Stimulated activated CD8-positive, alpha-beta memory T cell treated with anti-CD3 and anti-CD28 coated beads, Interleukin-12 subunit alpha, Interleukin-12 subunit beta, amount 100 ng/mL, for 24 hours (primary cell): ENCODE measurements around the gene CCDC181.
A peak's percentile ranks its signal among the peaks of the same experiment; 100 is the strongest.
"Not testable (repeated sequence)": the region's sequence is repeated elsewhere in the genome, so short reads cannot be mapped to it uniquely, and the experiment has no call there.

Source experiments
- DNase-seq: peaks from one replicate; pipeline ENCODE4 v3.0.0-alpha.2; 2020; ENCODE audit errors: extremely low read depth

Gene CCDC181

DNA sequence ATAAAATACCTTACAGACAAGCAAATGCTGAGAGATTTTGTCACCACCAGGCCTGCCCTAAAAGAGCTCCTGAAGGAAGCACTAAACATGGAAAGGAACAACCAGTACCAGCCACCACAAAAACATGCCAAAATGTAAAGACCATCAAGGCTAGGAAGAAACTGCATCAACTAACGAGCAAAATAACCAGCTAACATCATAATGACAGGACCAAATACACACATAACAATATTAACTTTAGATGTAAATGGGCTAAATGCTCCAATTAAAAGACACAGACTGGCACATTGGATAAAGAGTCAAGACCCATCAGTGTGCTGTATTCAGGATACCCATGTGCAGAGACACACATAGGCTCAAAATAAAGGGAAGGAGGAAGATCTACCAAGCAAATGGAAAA, 24.7 kb downstream of the CCDC181 start:
- DNase-seq, result not testable (repeated sequence)

- no peak for DNase-seq
These were observed 31.3 kb downstream of the CCDC181 start for GRCh38 chr1:169395955-169396354.

DNA sequence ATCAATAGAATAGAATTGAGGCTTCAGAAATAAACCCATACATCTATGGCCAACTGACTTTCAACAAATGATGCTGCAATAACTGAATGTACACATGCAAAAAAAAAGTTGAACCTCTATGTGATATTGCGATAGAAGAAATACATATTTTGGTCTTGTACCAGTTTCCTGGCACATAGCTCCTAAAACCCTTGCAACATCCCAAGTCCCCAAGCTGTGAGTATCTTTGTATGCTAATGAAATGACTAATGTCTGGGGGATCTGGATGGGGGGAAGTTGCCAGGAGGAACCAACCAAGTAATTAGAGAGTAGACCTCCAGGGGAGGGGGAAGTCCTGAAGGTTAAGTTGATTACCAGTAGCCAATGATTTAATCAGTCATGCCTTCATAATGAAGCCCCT, 34.9 kb downstream of the CCDC181 start:
- no peak for DNase-seq

- no peak for DNase-seq
These were observed 37.0 kb downstream of the CCDC181 start for GRCh38 chr1:169390303-169390702.

- DNase-seq, result no peak
These were observed 39.9 kb downstream of the CCDC181 start for GRCh38 chr1:169387399-169387798.

- no peak for DNase-seq
These were observed 43.8 kb downstream of the CCDC181 start for GRCh38 chr1:169383449-169383848.

- no peak for DNase-seq
These were observed 46.1 kb downstream of the CCDC181 start for GRCh38 chr1:169381162-169381561.

- no peak for DNase-seq
These were observed 55.9 kb downstream of the CCDC181 start for GRCh38 chr1:169371404-169371803.

- DNase-seq, result no peak
These were observed 58.9 kb downstream of the CCDC181 start for GRCh38 chr1:169368406-169368769.

DNA sequence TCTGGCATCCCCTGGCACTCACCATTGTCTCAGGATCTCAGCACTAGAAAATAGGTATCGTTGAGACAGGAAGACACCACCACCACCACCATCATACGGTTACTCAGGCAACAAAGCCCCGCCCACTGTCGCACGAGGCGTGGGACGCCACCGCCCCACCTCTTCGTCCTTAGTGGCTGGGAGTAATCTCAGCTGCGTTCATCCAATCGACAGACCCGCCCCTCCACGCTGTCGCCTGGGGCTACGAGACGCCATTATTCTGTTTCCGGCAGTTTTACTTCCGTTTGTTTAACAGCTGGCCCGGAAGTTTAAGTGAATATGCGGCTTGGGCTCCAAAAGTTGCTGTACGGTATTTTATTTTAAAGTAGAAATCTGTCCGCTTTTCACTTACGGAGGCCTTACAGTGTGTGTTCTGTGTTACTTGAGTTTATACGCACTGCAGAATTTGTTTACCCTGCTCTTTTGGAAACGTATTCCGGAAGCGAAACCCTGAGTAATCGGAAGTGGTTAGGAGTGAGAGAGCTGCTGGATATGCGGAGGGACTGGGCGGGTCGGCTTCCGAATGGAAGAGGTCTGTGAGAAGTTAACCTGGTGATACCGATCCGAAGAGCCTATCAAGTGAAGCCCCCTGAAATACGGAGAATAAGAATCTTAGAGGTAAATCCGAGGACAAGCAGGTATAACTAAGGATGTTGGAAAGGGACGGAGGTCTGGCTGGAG, 59.4 kb downstream of the CCDC181 start, which contains the start of the genes BLZF1 and NME7:
BLZF1 (plus strand) TSS at position 510 of the 720 bp plus-strand sequence. CDS start 1,328 bp downstream, outside the sequence.
NME7 (minus strand) TSS at position 112 of the 720 bp plus-strand sequence; CDS start at position 25, 87 bp downstream.
- DNase-seq, result peak; percentile 97

DNA sequence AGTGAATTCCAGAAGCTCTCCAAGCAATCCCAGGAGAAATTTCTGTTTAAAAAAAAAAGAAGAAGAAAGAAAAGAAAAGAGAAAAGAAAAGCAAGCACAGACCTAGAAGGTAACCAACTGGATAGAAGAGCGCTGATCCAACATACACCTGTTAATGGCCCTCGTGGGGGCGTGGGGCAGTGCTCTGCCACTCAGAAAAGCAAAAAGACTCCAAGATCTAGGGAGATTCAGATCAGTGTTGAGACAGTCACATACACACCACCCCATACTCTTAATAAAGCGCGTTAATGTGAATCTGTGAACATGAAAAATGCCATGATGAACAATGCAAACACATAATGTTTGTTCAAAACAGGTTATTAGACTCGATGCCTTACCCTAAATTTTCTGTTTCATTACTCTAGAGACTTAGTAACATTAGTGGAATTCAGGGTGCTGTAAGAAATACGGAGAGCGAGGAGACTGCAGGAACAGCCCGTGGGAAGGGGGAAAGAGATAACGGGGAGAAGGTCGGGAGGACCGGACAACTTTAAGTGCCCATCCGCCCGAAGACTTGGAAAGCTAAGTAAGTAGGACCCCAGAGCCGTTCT, 60.1 kb downstream of the CCDC181 start:
- DNase-seq, result no peak

- no peak for DNase-seq
These were observed 62.3 kb downstream of the CCDC181 start for GRCh38 chr1:169364948-169365347.

- DNase-seq, result no peak
These were observed 64.1 kb downstream of the CCDC181 start for GRCh38 chr1:169363046-169363730.

GRCh38 chr1:169361281-169361680, 66.0 kb downstream of the CCDC181 start:
- no peak for DNase-seq

- no peak for DNase-seq
These were observed 66.9 kb downstream of the CCDC181 start for GRCh38 chr1:169360415-169360814.

DNA sequence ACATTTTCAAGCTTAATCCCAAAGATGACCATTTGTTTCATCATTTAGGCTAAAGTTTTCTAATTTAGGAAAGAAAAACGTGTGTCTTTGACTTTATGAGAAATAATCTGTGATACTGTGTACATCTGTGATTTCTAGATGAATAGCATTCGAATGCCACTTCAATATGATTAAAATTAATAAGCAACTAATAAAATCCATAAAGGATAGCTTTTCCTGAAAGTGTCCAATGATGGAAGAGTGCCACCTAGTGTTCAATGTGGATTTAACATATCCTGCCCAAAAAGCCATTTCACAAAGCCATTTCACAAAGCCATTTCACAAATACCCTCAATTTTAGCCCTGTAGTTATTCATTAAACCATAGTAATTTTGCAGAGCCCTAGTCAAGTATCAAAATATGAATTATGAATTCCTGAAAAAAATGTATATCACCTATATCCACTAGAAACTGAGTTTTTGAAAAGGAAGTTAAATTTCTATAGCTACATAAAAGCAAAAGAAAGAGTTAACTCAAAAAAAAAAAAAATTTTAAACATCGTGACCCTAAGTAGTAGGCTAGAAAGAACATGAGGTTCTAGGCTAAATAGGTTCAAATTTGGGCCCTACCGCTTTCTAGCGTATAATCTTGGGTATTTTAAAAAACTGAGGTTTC, 78.8 kb downstream of the CCDC181 start:
- no peak for DNase-seq

DNA sequence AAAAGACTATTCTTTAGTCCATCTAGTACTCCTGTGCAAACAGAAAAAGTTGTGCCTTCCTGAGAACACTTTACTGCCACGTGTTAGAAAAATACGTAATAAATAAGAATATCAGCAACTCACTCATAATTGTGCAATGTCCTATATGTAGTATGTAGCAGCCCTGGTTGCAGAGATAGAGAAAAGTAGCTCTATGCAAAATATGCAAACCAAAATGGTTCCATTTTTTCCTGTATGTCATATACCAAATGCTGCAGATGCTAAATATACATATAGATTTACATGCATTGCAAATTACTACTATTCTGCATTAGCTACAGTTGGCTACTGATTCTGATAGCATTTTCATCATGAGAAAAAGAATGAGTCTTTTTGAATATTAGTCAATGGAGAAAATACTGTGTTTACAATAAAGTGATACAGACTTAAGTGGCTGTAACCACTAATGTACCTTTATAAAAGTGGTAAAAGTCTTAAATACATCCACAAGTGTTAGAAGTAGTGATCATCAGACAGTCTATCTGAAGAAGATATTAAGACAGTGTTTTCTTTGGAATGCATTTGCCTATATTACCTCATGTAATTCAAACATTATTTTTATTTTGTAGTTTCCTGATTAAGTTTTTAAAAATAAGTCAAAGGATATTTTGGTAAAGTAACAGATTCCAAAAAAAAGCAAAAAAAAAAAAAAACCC, 79.4 kb downstream of the CCDC181 start:
- no peak for DNase-seq

- DNase-seq, result no peak
These were observed 81.2 kb downstream of the CCDC181 start for GRCh38 chr1:169346036-169346589.

DNA sequence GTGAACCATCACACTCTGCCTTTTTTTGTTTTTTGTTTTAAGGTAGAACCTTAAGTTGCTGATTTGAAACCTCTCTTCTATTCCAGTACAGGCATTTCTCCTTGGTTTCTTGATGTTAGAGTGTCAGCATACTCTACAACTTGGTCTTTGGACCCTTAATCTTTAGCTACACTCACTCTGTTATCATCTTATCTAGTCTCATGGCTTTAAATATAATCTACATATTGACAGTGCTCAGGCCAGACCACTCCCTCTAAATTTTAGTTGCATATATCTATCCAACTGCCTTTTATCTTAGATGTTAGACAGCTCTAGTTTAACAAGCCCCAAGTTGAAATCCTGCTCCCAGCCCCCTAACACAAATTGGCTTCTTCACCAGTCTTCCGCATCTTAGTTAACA, 81.8 kb downstream of the CCDC181 start:
- DNase-seq, result no peak
